VCaP (cell line): ENCODE data around the gene AP1G2.

ENCODE experiments used
- H3K27ac ChIP-seq: fragments of 450-650 bp; 2 replicates; pipeline ENCODE4 v1.5.1; 2017
- CTCF ChIP-seq: fragments of 450-650 bp; conservative IDR thresholded peaks from 2 replicates; pipeline ENCODE4 v1.5.1; 2017; ENCODE audit warnings: mild to moderate bottlenecking, moderate library complexity

Gene AP1G2

DNA sequence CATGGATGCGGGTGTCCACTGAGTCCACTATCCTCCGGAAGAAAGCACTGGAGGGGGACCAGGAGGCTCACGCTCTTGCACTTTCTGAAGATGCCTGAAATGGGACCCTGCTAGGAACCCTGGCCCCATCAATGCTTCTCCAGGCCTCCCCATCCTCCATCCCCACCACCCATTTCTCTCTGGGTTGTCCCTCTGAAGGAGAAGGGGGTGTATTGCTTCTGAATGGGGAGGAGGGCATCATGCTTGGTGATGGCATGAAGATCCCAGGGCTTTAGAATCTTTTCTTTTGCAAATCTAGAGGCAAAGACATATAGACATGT lies 11.7 kb upstream of the AP1G2 start:
- no peak overlapping the region for H3K27ac ChIP-seq
- TF ChIP-seq CTCF = no peak

DNA sequence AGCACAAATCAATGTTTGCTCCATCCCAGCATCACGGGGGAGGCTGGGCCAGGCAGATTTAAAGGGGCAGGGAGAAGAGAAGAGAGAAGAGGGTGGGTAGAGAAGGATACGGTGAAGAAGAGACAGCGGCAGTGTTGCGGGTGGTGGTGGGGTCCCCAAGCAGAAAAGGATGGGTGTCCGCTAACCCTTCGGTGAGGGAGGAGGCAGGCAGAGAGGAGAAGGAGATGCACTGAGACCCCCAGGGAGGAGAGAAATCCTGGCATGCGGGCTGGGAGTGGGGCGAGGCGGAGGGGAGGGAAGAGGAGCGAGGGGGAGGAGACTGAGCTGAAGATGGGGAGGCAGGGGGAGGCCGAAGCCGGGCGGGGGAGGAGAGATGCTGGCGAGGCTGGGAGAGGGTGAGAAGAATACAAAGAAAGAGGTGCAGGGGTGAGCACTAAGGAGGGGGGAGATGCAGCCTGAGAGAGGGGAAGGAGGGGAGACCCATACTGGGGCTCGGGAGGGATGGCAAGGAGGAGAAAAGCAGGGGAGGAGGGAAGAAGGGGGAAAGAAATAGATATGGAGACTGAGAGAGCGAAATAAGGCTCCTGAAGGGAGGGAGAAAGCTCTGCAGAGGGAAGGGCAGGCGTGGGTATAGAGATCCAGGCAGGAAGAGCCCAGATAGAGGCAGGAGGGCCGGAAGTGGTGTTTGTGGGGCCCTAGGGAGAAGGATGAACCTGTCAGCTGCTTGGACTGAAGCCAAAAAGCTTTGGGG lies 11.1 kb upstream of the AP1G2 start, which contains the start of gene JPH4:
TSS of gene JPH4 (minus strand) at position 231 of the 751 bp plus-strand sequence. CDS start 1,337 bp downstream, outside the sequence.
- no peak for TF ChIP-seq CTCF
- no peak within 1 kb of the TSS for H3K27ac ChIP-seq

GRCh38 chr14:23577710-23578392 lies 10.3 kb upstream of the AP1G2 start:
- TF ChIP-seq CTCF = no peak
- no peak overlapping the region for H3K27ac ChIP-seq

DNA sequence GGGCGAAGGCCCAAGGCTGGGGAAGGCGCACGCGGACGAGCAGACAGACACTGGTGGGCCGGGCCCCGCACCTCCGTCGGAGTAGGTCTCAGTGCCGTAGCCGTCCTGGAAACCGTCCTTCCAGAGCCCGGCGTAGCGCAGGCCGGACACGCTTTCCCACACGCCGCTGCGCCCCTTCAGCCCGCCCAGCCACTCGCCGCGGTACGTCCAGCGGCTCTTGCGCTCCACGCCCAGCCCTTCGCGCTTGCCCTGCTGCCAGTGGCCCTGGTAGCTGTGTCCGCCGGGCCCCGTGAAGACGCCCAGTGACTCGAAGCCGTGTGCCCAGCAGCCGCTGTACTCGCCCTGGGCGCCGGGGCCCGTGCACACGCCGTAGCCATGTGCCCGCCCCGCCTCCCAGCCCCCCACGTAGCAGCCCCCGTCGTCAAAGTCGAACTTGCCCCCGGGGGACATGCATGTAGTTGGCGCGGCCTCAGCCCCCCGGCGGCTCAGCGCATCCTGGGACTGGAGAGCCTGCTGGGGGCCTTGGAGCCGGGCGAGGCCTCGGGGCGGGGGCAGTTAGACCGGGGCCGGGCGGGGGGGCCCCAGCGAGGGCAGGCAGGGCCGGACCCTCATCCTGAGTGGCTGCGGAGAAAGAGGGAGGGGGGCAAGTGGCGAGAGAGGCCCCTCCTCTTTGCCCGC lies 9.6 kb upstream of the AP1G2 start:
- TF ChIP-seq CTCF = no peak
- H3K27ac ChIP-seq = no peak overlapping the region

- no peak for TF ChIP-seq CTCF
- H3K27ac ChIP-seq = no peak overlapping the region
Measured at GRCh38 chr14:23573384-23574015, 5.9 kb upstream of the AP1G2 start.

GRCh38 chr14:23572836-23573235 lies 5.2 kb upstream of the AP1G2 start:
- TF ChIP-seq CTCF = no peak
- H3K27ac ChIP-seq = no peak overlapping the region

DNA sequence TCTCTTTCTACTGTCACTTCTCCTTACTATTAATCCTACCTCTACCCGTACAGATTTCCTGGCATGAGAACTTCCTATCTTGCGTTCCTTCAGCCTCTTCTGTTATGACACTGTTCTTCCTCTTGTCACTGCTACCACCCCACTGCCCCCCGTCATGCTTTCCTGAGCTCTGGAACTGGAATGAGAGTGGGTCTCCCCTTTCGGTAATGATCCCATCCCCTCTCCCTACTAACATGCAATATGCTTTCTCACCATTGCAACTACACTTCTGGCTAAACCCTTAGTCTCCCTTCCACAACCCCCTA lies 4.9 kb upstream of the AP1G2 start:
- no peak for TF ChIP-seq CTCF
- no peak overlapping the region for H3K27ac ChIP-seq
